RPMI7951 (cell line): Measurements from ENCODE around the gene TTBK1. TPM values are rescaled to one million over a fixed set of nuclear protein-coding genes. Genes with fewer than 3 reads are reported as not detected.

ENCODE experiments used
- DNase-seq: peaks from one replicate; pipeline ENCODE4 v3.0.0-alpha.2; 2012; ENCODE audit warnings: low read depth
- total RNA-seq: library from RNA; depleted of rRNA; stranded (reverse); fragments of >200 nt; shearing (Covaris generic); gene quantifications from 2 replicates; pipeline ENCODE4 v1.2.3, GENCODE V29; 2014

Gene TTBK1
- total RNA-seq, 1 experiment from 2014 or later = not detected

- no peak for DNase-seq
Measured at GRCh38 chr6:43223175-43223574, 20.1 kb upstream of the TTBK1 start.

- no peak for DNase-seq
Measured at GRCh38 chr6:43226192-43226851, 17.0 kb upstream of the TTBK1 start.

- peak; percentile 59 for DNase-seq
Measured at GRCh38 chr6:43228951-43229802, 14.1 kb upstream of the TTBK1 start, which contains the start of gene DNPH1. Gene DNPH1, minus strand, starts transcription at chr6:43229481. Its CDS starts 25 bp downstream, at chr6:43229456.

- no peak for DNase-seq
Measured at GRCh38 chr6:43229803-43230620, 13.3 kb upstream of the TTBK1 start.

- DNase-seq = no peak
Measured at GRCh38 chr6:43231053-43231452, 12.2 kb upstream of the TTBK1 start.

- no peak for DNase-seq
Measured at GRCh38 chr6:43231735-43232450, 11.4 kb upstream of the TTBK1 start.

GRCh38 chr6:43235841-43236240, 7.4 kb upstream of the TTBK1 start:
- DNase-seq = no peak

GRCh38 chr6:43239054-43239453, 4.2 kb upstream of the TTBK1 start:
- no peak for DNase-seq

GRCh38 chr6:43240950-43241349, 2.3 kb upstream of the TTBK1 start:
- DNase-seq = no peak

GRCh38 chr6:43241446-43241845, 1.8 kb upstream of the TTBK1 start:
- DNase-seq = no peak

GRCh38 chr6:43243664-43244321, 512 bp downstream of the TTBK1 start:
- DNase-seq = no peak

GRCh38 chr6:43246301-43247113, 3.2 kb downstream of the TTBK1 start:
- DNase-seq = peak; percentile 44

- peak; percentile 43 for DNase-seq
Measured at GRCh38 chr6:43247114-43247999, 4.1 kb downstream of the TTBK1 start.

GRCh38 chr6:43248101-43248500, 4.8 kb downstream of the TTBK1 start:
- DNase-seq = no peak

GRCh38 chr6:43248791-43249190, 5.5 kb downstream of the TTBK1 start:
- DNase-seq = no peak

- DNase-seq = no peak
Measured at GRCh38 chr6:43250992-43251373, 7.7 kb downstream of the TTBK1 start.

- no peak for DNase-seq
Measured at GRCh38 chr6:43253401-43253800, 10.1 kb downstream of the TTBK1 start.

GRCh38 chr6:43254138-43254817, 11.0 kb downstream of the TTBK1 start:
- DNase-seq = no peak

GRCh38 chr6:43254846-43255245, 11.6 kb downstream of the TTBK1 start:
- DNase-seq = no peak
